Liver (tissue), 9 donors: Measurements from ENCODE around the gene ZMYM2. TPM values are rescaled to one million over a fixed set of nuclear protein-coding genes. Genes with fewer than 3 reads are reported as not detected.
A peak's percentile ranks its signal among the peaks of the same experiment; 100 is the strongest.

Experiments used
- DNase-seq: peaks from one replicate; pipeline ENCODE4 v3.0.0-alpha.2; 2017; ENCODE audit warnings: low spot score
- H3K27ac ChIP-seq, 2 donors: one replicate each; pipeline ENCODE4 v1.7.0; 2013; ENCODE audit warnings: inconsistent platforms in 2 of 2, low read length in 2 of 2, control low read depth in 1 of 2, low read depth in 1 of 2, mild to moderate bottlenecking in 1 of 2
- H3K27me3 ChIP-seq, 4 donors: one replicate each; pipeline versions ENCODE4 v1.6.1 to v1.7.0; 2013; ENCODE audit warnings: low read length in 3 of 4, inconsistent platforms in 1 of 4, mild to moderate bottlenecking in 1 of 4, moderate library complexity in 1 of 4; ENCODE audit not compliant: control insufficient read depth in 4 of 4, insufficient read depth in 4 of 4
- H3K36me3 ChIP-seq, 4 donors: one replicate each; pipeline versions ENCODE4 v1.6.1 to v1.7.0; 2013; ENCODE audit warnings: low read length in 3 of 4, mild to moderate bottlenecking in 3 of 4, low read depth in 1 of 4, moderate library complexity in 1 of 4; ENCODE audit not compliant: control insufficient read depth in 4 of 4, insufficient read depth in 3 of 4
- H3K4me1 ChIP-seq, 4 donors: one replicate each; pipeline versions ENCODE4 v1.6.1 to v1.7.0; 2013; ENCODE audit warnings: low read length in 3 of 4, mild to moderate bottlenecking in 3 of 4, moderate library complexity in 1 of 4; ENCODE audit not compliant: control insufficient read depth in 4 of 4, insufficient read depth in 4 of 4
- H3K4me3 ChIP-seq, 3 donors: one replicate each; pipeline versions ENCODE4 v1.6.1 to v1.7.0; 2013; ENCODE audit warnings: low read length in 3 of 3, control low read depth in 1 of 3, low read depth in 1 of 3, mild to moderate bottlenecking in 1 of 3
- H3K9ac ChIP-seq, 2 donors: one replicate each; pipeline ENCODE4 v1.7.0; 2013; ENCODE audit warnings: low read length in 2 of 2, mild to moderate bottlenecking in 2 of 2, moderate library complexity in 2 of 2, control low read depth in 1 of 2, low read depth in 1 of 2
- H3K9me3 ChIP-seq, 4 donors: one replicate each; pipeline versions ENCODE4 v1.6.1 to v1.7.0; 2013; ENCODE audit warnings: low read length in 3 of 4; ENCODE audit not compliant: control insufficient read depth in 4 of 4
- CTCF ChIP-seq: fragments of 150-350 bp; IDR thresholded peaks from 2 replicates; pipeline ENCODE4 v1.5.1; 2017; ENCODE audit warnings: improper control_type of control experiment, low read depth, low read length; ENCODE audit not compliant: missing input control
- EGR1 ChIP-seq, 2 donors: IDR thresholded peaks; 2 replicates each; pipeline ENCODE4 v1.6.1; 2016 to 2018; ENCODE audit warnings: antibody characterized with exemption in 2 of 2, low read depth in 2 of 2
- FOXA1 ChIP-seq: IDR thresholded peaks from 2 replicates; pipeline ENCODE4 v1.6.1; 2016; ENCODE audit warnings: antibody characterized with exemption
- FOXA2 ChIP-seq: IDR thresholded peaks from 2 replicates; pipeline ENCODE4 v1.6.1; 2016; ENCODE audit warnings: antibody characterized with exemption
- GABPA ChIP-seq, 2 donors: IDR thresholded peaks in 1 of 2; conservative IDR thresholded peaks in 1 of 2; 2 replicates each; pipeline ENCODE4 v1.6.1; 2016; ENCODE audit warnings: antibody characterized with exemption in 2 of 2, mild to moderate bottlenecking in 1 of 2, moderate library complexity in 1 of 2
- HNF4A ChIP-seq, 2 donors: conservative IDR thresholded peaks; 2 replicates each; pipeline ENCODE4 v1.6.1; 2016; ENCODE audit warnings: antibody characterized with exemption in 2 of 2, mild to moderate bottlenecking in 2 of 2
- HNF4G ChIP-seq: IDR thresholded peaks from 2 replicates; pipeline ENCODE4 v1.6.1; 2016; ENCODE audit warnings: antibody characterized with exemption
- JUND ChIP-seq, 2 donors: IDR thresholded peaks; 2 replicates each; pipeline ENCODE4 v1.6.1; 2016; ENCODE audit warnings: antibody characterized with exemption in 2 of 2
- NR2F2 ChIP-seq: IDR thresholded peaks from 2 replicates; pipeline ENCODE4 v1.6.1; 2016; ENCODE audit warnings: antibody characterized with exemption
- RAD21 ChIP-seq, 2 donors: IDR thresholded peaks; 2 replicates each; pipeline ENCODE4 v1.6.1; 2016; ENCODE audit warnings: antibody characterized with exemption in 2 of 2, mild to moderate bottlenecking in 2 of 2
- REST ChIP-seq: IDR thresholded peaks from 2 replicates; pipeline ENCODE4 v1.6.1; 2016; ENCODE audit warnings: antibody characterized with exemption, mild to moderate bottlenecking
- RXRA ChIP-seq, 2 donors: IDR thresholded peaks; 2 replicates each; pipeline ENCODE4 v1.6.1; 2017 to 2018; ENCODE audit warnings: antibody characterized with exemption in 2 of 2, mild to moderate bottlenecking in 1 of 2
- TAF1 ChIP-seq: conservative IDR thresholded peaks from 2 replicates; pipeline ENCODE4 v1.6.1; 2016; ENCODE audit warnings: antibody characterized with exemption, mild to moderate bottlenecking
- YY1 ChIP-seq: IDR thresholded peaks from 2 replicates; pipeline ENCODE4 v1.6.1; 2016; ENCODE audit warnings: antibody characterized with exemption, mild to moderate bottlenecking
- ZBTB33 ChIP-seq: IDR thresholded peaks from 2 replicates; pipeline ENCODE4 v1.6.1; 2016; ENCODE audit warnings: antibody characterized with exemption
- WGBS: extraction: QIAGEN DNeasy Blood & Tissue Kit; methylation state at CpG from one replicate; pipeline ENCODE4 v1.1.7; 2013; 5-methylcytosine and 5-hydroxymethylcytosine counted together
- polyA plus RNA-seq, 2 donors: library from polyadenylated mRNA; stranded (reverse) in 1 of 2; unstranded in 1 of 2; fragments of 200-250 nt in 1 of 2; fragments of >200 nt in 1 of 2; fragmentation: Nextera tagmentation in 1 of 2; extraction: Ambion mirVana in 1 of 2; gene quantifications; one replicate each; pipeline versions ENCODE4 v1.2.1 to v1.2.3, GENCODE V29; 2013 to 2015
- total RNA-seq, 2 donors: library from RNA; depleted of rRNA; stranded (reverse); fragments of >200 nt; gene quantifications; one replicate each; pipeline ENCODE4 v1.2.3, GENCODE V29; 2014
- donor health status: healthy.
- donor health status: healthy.
- donor health status: healthy.
- donor health status: healthy.
- donor health status: healthy.

The ZMYM2 gene
- total and polyA plus RNA-seq, 4 donors: 8.7 to 40.8 (median 18.5) TPM

GRCh38 chr13:20033486-20033885, 75.0 kb downstream of the ZMYM2 start:
- Histone ChIP-seq H3K36me3 (peaks cover 10 to 43% (median 24%) of the 10 kb centered on the region in 4 donors), H3K27me3 (no peaks in the 10 kb centered on the region), H3K4me1 (no peaks in the 10 kb centered on the region), H3K9me3 (no peaks in the 10 kb centered on the region), H3K27ac (no peak overlapping the region), H3K4me3 (no peak overlapping the region), H3K9ac (no peak overlapping the region)
- TF ChIP-seq HNF4G: no peak
- no peak for TF ChIP-seq EGR1 (IDR thresholded peaks at IDR 0.05; ENCODE audit: low read depth in 2 of 2)
- no peak for TF ChIP-seq GABPA (IDR thresholded peaks at IDR 0.05 in 1 of 2, conservative IDR thresholded peaks at IDR 0.05 in 1 of 2)
- no peak for TF ChIP-seq REST
- no peak for TF ChIP-seq HNF4A (conservative IDR thresholded peaks at IDR 0.05)
- no peak for TF ChIP-seq RXRA (IDR thresholded peaks at IDR 0.05)
- TF ChIP-seq YY1: no peak
- 98% methylated on average over 1 of the region's 1 CpG for WGBS
- no peak for DNase-seq

- DNase-seq: no peak
- Histone ChIP-seq H3K9ac (no peak overlapping the region), H3K4me3 (no peak overlapping the region), H3K4me1 (no peaks in the 10 kb centered on the region), H3K9me3 (no peaks in the 10 kb centered on the region), H3K27me3 (no peaks in the 10 kb centered on the region), H3K36me3 (peaks cover 10 to 46% (median 21%) of the 10 kb centered on the region in 4 donors), H3K27ac (no peak overlapping the region)
- 86% methylated on average over 4 of the region's 4 CpGs for WGBS
- TF ChIP-seq TAF1 (no peak), FOXA1 (no peak), JUND (IDR thresholded peaks at IDR 0.05) (no peak), NR2F2 (no peak), CTCF (no peak), FOXA2 (no peak), ZBTB33 (no peak), EGR1 (IDR thresholded peaks at IDR 0.05; ENCODE audit: low read depth in 2 of 2) (no peak), RAD21 (IDR thresholded peaks at IDR 0.05) (peak; percentile 14 to 51)
Measured at GRCh38 chr13:20035130-20035529, 76.6 kb downstream of the ZMYM2 start.
